GM12872 (cell line): ENCODE results near the gene ADTRP.

ENCODE experiments used
- TF ChIP-seq, protein P1 (sequence below): IDR thresholded peaks from 3 replicates; pipeline ENCODE4 v1.5.1; 2011; ENCODE audit warnings: low read depth, mild to moderate bottlenecking, low read length, moderate library complexity; ENCODE audit not compliant: insufficient read depth

The ADTRP gene

DNA sequence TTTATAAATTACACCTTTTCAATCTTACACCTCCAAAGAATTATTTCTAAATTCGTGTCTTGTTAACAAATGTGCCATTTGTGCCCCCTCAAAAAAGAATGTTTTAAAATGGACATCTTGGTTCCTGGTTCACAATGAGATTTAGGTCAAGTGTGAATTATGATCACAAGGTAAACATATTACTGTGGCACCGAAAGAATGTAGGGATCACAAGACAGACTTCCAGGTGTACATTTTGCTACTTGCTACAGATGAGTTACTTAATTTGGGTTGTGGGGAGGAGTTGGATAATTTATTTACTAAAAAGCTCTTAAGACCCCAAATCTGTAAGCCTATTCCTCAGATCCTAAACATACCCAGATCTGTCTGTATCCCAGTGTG, 25.0 kb upstream of the ADTRP start:
- TF ChIP-seq, protein P1, sequence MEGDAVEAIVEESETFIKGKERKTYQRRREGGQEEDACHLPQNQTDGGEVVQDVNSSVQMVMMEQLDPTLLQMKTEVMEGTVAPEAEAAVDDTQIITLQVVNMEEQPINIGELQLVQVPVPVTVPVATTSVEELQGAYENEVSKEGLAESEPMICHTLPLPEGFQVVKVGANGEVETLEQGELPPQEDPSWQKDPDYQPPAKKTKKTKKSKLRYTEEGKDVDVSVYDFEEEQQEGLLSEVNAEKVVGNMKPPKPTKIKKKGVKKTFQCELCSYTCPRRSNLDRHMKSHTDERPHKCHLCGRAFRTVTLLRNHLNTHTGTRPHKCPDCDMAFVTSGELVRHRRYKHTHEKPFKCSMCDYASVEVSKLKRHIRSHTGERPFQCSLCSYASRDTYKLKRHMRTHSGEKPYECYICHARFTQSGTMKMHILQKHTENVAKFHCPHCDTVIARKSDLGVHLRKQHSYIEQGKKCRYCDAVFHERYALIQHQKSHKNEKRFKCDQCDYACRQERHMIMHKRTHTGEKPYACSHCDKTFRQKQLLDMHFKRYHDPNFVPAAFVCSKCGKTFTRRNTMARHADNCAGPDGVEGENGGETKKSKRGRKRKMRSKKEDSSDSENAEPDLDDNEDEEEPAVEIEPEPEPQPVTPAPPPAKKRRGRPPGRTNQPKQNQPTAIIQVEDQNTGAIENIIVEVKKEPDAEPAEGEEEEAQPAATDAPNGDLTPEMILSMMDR = no peak

GRCh38 chr6:11802886-11803590, 24.4 kb upstream of the ADTRP start:
- TF ChIP-seq, protein P1 = no peak

GRCh38 chr6:11798538-11798937, 19.9 kb upstream of the ADTRP start:
- TF ChIP-seq, protein P1 = no peak

- TF ChIP-seq, protein P1 = no peak
These were observed 19.5 kb upstream of the ADTRP start for GRCh38 chr6:11798096-11798495.

- TF ChIP-seq, protein P1 = no peak
These were observed 18.2 kb upstream of the ADTRP start for GRCh38 chr6:11796829-11797228.

DNA sequence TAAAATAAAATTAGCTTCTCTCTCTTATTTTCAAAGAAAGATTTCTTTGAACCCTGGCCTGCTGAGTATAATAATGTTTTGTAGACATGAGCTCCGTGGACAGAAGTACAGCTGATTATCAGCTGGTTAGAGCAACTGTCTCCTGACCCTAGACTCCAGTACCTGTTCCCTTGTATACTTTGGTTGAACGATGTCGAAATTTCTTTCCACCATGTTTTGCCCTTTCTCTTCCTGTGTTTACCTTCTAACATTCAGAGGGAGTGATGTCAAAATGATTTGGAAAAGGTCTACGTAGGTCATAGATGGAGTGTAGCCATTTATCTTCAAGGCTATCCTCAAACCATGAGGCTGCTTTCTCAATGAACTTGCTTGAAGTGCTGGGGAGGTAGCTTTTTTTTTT, 16.8 kb upstream of the ADTRP start:
- TF ChIP-seq, protein P1 = no peak

DNA sequence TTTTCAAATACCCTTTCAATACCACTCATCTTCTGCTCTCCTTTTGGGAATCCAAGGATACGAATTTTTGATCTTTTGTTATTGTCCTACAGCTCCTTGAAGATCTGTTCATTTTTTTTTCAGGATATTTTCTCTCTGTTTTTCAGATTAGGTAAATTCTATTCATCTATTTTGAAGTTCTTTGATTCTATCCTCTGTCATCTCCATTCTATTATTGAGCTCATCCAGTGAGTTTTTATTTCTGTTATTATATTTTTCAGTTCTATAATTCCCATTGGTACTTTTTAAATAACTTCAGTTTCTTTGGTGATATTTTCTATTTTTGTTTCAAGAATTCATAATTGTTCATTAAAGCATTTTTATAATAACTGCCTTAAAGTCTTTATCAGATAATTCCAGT, 14.7 kb upstream of the ADTRP start:
- TF ChIP-seq, protein P1 = no peak
